ENCODE measurements around the gene SYPL1.
"Not testable (repeated sequence)": the region's sequence is repeated elsewhere in the genome, so short reads cannot be mapped to it uniquely, and the experiment has no call there.

Gene SYPL1

GRCh38 chr7:106112118-106112971 is at the start of gene SYPL1:
TSS of gene SYPL1 (minus strand) at chr7:106112312. CDS start at chr7:106112208, 104 bp downstream.
- FAIRE-seq: peak; percentile 84
- DNase-seq (ENCODE audit: insufficient read length, low spot score): peak; percentile 72

GRCh38 chr7:106155027-106155426 is 42.9 kb upstream of the SYPL1 start:
- DNase-seq (ENCODE audit: insufficient read length, low spot score) (no peak), FAIRE-seq (peak; percentile 39)

GRCh38 chr7:106153891-106154449 is 41.9 kb upstream of the SYPL1 start:
- peak; percentile 92 for FAIRE-seq
- peak; percentile 49 for DNase-seq (ENCODE audit: insufficient read length, low spot score)

GRCh38 chr7:106152313-106152665 is 40.2 kb upstream of the SYPL1 start:
- FAIRE-seq (no peak), DNase-seq (ENCODE audit: insufficient read length, low spot score) (no peak)

GRCh38 chr7:106151459-106152312 is 39.6 kb upstream of the SYPL1 start:
- FAIRE-seq (no peak), DNase-seq (ENCODE audit: insufficient read length, low spot score) (no peak)

GRCh38 chr7:106143711-106144337 is 31.7 kb upstream of the SYPL1 start:
- FAIRE-seq (no peak), DNase-seq (ENCODE audit: insufficient read length, low spot score) (no peak)

GRCh38 chr7:106142136-106142535 is 30.0 kb upstream of the SYPL1 start:
- FAIRE-seq: no peak
- DNase-seq (ENCODE audit: insufficient read length, low spot score): no peak

- no peak for DNase-seq (ENCODE audit: insufficient read length, low spot score)
- FAIRE-seq: no peak
Observed at GRCh38 chr7:106140406-106141173, 28.5 kb upstream of the SYPL1 start.

- DNase-seq (ENCODE audit: insufficient read length, low spot score) (no peak), FAIRE-seq (no peak)
Observed at GRCh38 chr7:106139265-106140251, 27.4 kb upstream of the SYPL1 start.

- FAIRE-seq (no peak), DNase-seq (ENCODE audit: insufficient read length, low spot score) (no peak)
Observed at GRCh38 chr7:106138776-106139175, 26.7 kb upstream of the SYPL1 start.

- DNase-seq (ENCODE audit: insufficient read length, low spot score); FAIRE-seq: not testable (repeated sequence)
Observed at GRCh38 chr7:106138181-106138580, 26.1 kb upstream of the SYPL1 start.

GRCh38 chr7:106134241-106134640 is 22.1 kb upstream of the SYPL1 start:
- FAIRE-seq (no peak), DNase-seq (ENCODE audit: insufficient read length, low spot score) (no peak)

GRCh38 chr7:106129291-106129690 is 17.2 kb upstream of the SYPL1 start:
- FAIRE-seq (no peak), DNase-seq (ENCODE audit: insufficient read length, low spot score) (no peak)

GRCh38 chr7:106128836-106129235 is 16.7 kb upstream of the SYPL1 start:
- FAIRE-seq (no peak), DNase-seq (ENCODE audit: insufficient read length, low spot score) (no peak)

GRCh38 chr7:106127984-106128780 is 16.1 kb upstream of the SYPL1 start:
- DNase-seq (ENCODE audit: insufficient read length, low spot score) (no peak), FAIRE-seq (no peak)

- DNase-seq (ENCODE audit: insufficient read length, low spot score) (no peak), FAIRE-seq (no peak)
Observed at GRCh38 chr7:106126170-106126938, 14.2 kb upstream of the SYPL1 start.

- DNase-seq (ENCODE audit: insufficient read length, low spot score) (no peak), FAIRE-seq (no peak)
Observed at GRCh38 chr7:106125417-106125816, 13.3 kb upstream of the SYPL1 start.
